ENCODE measurements around the gene RAVER1. TPM values are rescaled to one million over a fixed set of nuclear protein-coding genes. Genes with fewer than 3 reads are reported as not detected.
"Not testable (repeated sequence)": the region's sequence is repeated elsewhere in the genome, so short reads cannot be mapped to it uniquely, and the experiment has no call there.

Gene RAVER1
- total RNA-seq, 1 experiment from 2014 or later = 36.1 TPM

DNA sequence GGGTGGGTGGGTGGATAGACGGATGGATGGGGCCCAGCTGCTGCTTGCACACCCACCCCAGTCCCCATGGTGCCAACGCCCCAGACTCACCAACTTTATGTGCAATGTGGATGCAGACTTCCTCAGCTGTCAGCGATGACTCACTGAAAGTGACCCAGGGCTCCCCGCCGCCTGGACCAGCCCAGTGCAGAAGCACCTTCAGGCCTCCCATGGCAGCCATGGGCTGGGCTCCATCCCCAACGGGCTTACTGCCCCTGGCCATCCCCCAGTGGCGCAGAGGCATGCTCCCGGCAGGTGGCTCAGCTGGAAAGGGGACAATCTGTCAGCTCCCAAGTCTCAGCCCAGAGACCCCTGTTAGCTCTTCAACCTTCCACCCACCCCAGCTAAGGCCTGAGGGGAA is 44.8 kb upstream of the RAVER1 start:
- ChIA-PET POLR2A (no interaction called here), CTCF (interaction anchor here (0.6 kb wide), 2 partner anchors 41 to 194 kb away, joined by 3 to 6 read pairs; no protein-coding TSS in a partner anchor)
- no peak overlapping the region for H3K4me3 Mint-ChIP-seq (ENCODE audit: unreplicated experiment)
- intact Hi-C loops (cut with micrococcal nuclease) = no loop called here
- no TSS peak for BruUV-seq (replicated peaks)
- H3K36me3 Mint-ChIP-seq (ENCODE audit: insufficient read depth, unreplicated experiment) = peaks cover 36% of the 10 kb centered on the region
- TF ChIP-seq CTCF (IDR thresholded peaks at IDR 0.05; ENCODE audit: unreplicated experiment) = no peak
- H3K27me3 Mint-ChIP-seq (ENCODE audit: insufficient read depth, unreplicated experiment) = no peaks in the 10 kb centered on the region
- H3K9me3 Mint-ChIP-seq (ENCODE audit: unreplicated experiment) = no peaks in the 10 kb centered on the region
- no peak for DNase-seq (ENCODE audit: unreplicated experiment)
- no peak overlapping the region for H3K27ac Mint-ChIP-seq (ENCODE audit: low read depth, unreplicated experiment)
- H3K4me1 Mint-ChIP-seq (ENCODE audit: insufficient read depth, unreplicated experiment) = peaks cover 6% of the 10 kb centered on the region

DNA sequence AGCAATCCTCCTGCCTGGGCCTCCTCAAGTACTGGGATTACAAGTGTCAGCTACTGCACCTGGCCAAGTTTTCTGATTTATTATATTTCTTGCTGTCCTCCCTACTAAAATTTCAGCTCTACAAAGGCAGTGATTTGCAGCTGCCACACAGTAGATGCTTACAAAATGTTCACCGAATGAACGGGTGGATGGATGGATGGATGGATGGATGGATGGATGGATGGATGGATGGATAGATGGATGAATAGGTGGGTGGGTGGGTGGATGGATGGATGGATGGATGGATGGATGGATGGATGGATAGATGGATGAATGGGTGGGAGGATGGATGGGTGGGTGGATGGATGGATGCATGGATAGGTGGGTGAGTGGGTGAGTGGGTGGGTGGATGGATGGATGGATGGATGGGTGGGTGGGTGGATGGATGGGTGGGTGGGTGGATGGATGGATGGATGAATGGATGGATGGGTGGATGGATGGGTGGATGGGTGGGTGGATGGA is 43.9 kb upstream of the RAVER1 start:
- H3K27me3 Mint-ChIP-seq (ENCODE audit: insufficient read depth, unreplicated experiment); DNase-seq (ENCODE audit: unreplicated experiment); H3K9me3 Mint-ChIP-seq (ENCODE audit: unreplicated experiment); H3K27ac Mint-ChIP-seq (ENCODE audit: low read depth, unreplicated experiment); H3K4me1 Mint-ChIP-seq (ENCODE audit: insufficient read depth, unreplicated experiment); BruUV-seq (replicated peaks); H3K4me3 Mint-ChIP-seq (ENCODE audit: unreplicated experiment); intact Hi-C loops (cut with micrococcal nuclease); POLR2A ChIA-PET: not testable (repeated sequence)
- CTCF ChIA-PET = interaction anchor here (0.6 kb wide), 1 partner anchor 106 kb away, joined by 3 read pairs; the partner anchor contains the start of gene ICAM1
- H3K36me3 Mint-ChIP-seq (ENCODE audit: insufficient read depth, unreplicated experiment) = peaks cover 44% of the 10 kb centered on the region

DNA sequence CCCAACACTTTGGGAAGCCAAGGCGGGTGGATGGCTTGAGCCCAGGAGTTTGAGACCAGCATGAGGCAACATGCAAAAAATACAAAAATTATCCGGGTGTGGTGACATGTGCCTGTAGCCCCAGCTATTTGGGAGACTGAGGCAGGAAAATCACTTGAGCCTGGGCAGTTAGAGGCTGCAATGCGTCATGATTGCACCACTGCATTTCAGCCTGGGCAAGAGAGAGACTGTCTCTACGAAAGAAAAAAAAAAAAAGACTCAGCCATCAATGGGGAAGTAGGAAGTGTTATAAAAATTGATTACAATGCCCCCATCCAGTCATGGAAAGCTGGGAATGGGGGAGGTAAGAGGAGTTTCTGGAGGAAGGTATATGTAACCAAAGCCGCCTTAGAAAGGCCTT is 41.6 kb upstream of the RAVER1 start:
- no TSS peak for BruUV-seq (replicated peaks)

GRCh38 chr19:10372690-10373089 is 39.4 kb upstream of the RAVER1 start:
- H3K9me3 Mint-ChIP-seq (ENCODE audit: unreplicated experiment) = no peaks in the 10 kb centered on the region
- no peak for DNase-seq (ENCODE audit: unreplicated experiment)
- no TSS peak for BruUV-seq (replicated peaks)
- no peaks in the 10 kb centered on the region for H3K27me3 Mint-ChIP-seq (ENCODE audit: insufficient read depth, unreplicated experiment)
- H3K27ac Mint-ChIP-seq (ENCODE audit: low read depth, unreplicated experiment) = no peak overlapping the region
- intact Hi-C loops (cut with micrococcal nuclease) = no loop called here
- POLR2A ChIA-PET = no interaction called here
- H3K4me3 Mint-ChIP-seq (ENCODE audit: unreplicated experiment) = no peak overlapping the region
- no peaks in the 10 kb centered on the region for H3K4me1 Mint-ChIP-seq (ENCODE audit: insufficient read depth, unreplicated experiment)
- peaks cover 53% of the 10 kb centered on the region for H3K36me3 Mint-ChIP-seq (ENCODE audit: insufficient read depth, unreplicated experiment)
- CTCF ChIA-PET = no interaction called here
- no peak for TF ChIP-seq CTCF (IDR thresholded peaks at IDR 0.05; ENCODE audit: unreplicated experiment)

More for the DNA sequence above, 41.6 kb upstream of the RAVER1 start:
- peaks cover 55% of the 10 kb centered on the region for H3K36me3 Mint-ChIP-seq (ENCODE audit: insufficient read depth, unreplicated experiment)
- POLR2A ChIA-PET = interaction anchor here (1.5 kb wide), 1 partner anchor 40 kb away, joined by 3 read pairs; no protein-coding TSS in a partner anchor
- no peaks in the 10 kb centered on the region for H3K27me3 Mint-ChIP-seq (ENCODE audit: insufficient read depth, unreplicated experiment)
- no peak overlapping the region for H3K4me3 Mint-ChIP-seq (ENCODE audit: unreplicated experiment)
- CTCF ChIA-PET = interaction anchor here (0.8 to 1.3 kb wide), 3 partner anchors 14 to 59 kb away, joined by 3 to 8 read pairs (median 4); partner anchors contain the start of gene FDX2
- no peak for TF ChIP-seq CTCF (IDR thresholded peaks at IDR 0.05; ENCODE audit: unreplicated experiment)
- no peaks in the 10 kb centered on the region for H3K4me1 Mint-ChIP-seq (ENCODE audit: insufficient read depth, unreplicated experiment)
- H3K27ac Mint-ChIP-seq (ENCODE audit: low read depth, unreplicated experiment) = peak overlapping the region; percentile 20
- no peak for DNase-seq (ENCODE audit: unreplicated experiment)
- intact Hi-C loops (cut with micrococcal nuclease) = no loop called here
- no peaks in the 10 kb centered on the region for H3K9me3 Mint-ChIP-seq (ENCODE audit: unreplicated experiment)

Measured in MCF 10A (cell line).